Umbilical cord (tissue), 2 donors: Measurements from ENCODE around the gene CSH2. TPM values are rescaled to one million over a fixed set of nuclear protein-coding genes. Genes with fewer than 3 reads are reported as not detected.

Source experiments
- DNase-seq: peaks from one replicate; pipeline ENCODE4 v3.0.0-alpha.2; 2015; ENCODE audit warnings: low spot score
- total RNA-seq: library from RNA; depleted of rRNA; stranded (reverse); fragments of >200 nt; gene quantifications from one replicate; pipeline ENCODE4 v1.2.3, GENCODE V29; 2014; ENCODE audit warnings: low replicate concordance; ENCODE audit not compliant: insufficient read depth

CSH2 gene
- total RNA-seq, 1 donor from 2014 or later = 4.3 TPM

GRCh38 chr17:63834431-63835166 is 38.9 kb downstream of the CSH2 start:
- DNase-seq = peak; percentile 55

GRCh38 chr17:63833741-63834373 is 39.6 kb downstream of the CSH2 start:
- no peak for DNase-seq

GRCh38 chr17:63833026-63833740 is 40.3 kb downstream of the CSH2 start:
- DNase-seq = no peak

GRCh38 chr17:63832455-63832854 is 41.0 kb downstream of the CSH2 start:
- no peak for DNase-seq

GRCh38 chr17:63832014-63832413 is 41.5 kb downstream of the CSH2 start:
- no peak for DNase-seq

GRCh38 chr17:63831505-63831904 is 42.0 kb downstream of the CSH2 start:
- DNase-seq = no peak

- DNase-seq = no peak
Measured at GRCh38 chr17:63830904-63831491, 42.5 kb downstream of the CSH2 start.

GRCh38 chr17:63830278-63830677 is 43.2 kb downstream of the CSH2 start:
- no peak for DNase-seq

GRCh38 chr17:63828936-63829335 is 44.5 kb downstream of the CSH2 start:
- no peak for DNase-seq

- DNase-seq = no peak
Measured at GRCh38 chr17:63827801-63828221, 45.7 kb downstream of the CSH2 start.

- peak; percentile 99 for DNase-seq
Measured at GRCh38 chr17:63827002-63827800, 46.3 kb downstream of the CSH2 start, which contains the start of the genes FTSJ3 and PSMC5. FTSJ3 (minus strand) TSS chr17:63827663; CDS start chr17:63826902, 761 bp downstream. PSMC5 (plus strand) TSS chr17:63827431; CDS start chr17:63827491, 60 bp downstream.

GRCh38 chr17:63826468-63827001 is 46.9 kb downstream of the CSH2 start:
- DNase-seq = no peak

GRCh38 chr17:63824362-63824761 is 49.1 kb downstream of the CSH2 start:
- DNase-seq = no peak

- DNase-seq = no peak
Measured at GRCh38 chr17:63823659-63824331, 49.7 kb downstream of the CSH2 start.

GRCh38 chr17:63822537-63822936 is 50.9 kb downstream of the CSH2 start:
- DNase-seq = no peak

Other genes with a start within 250 kb of the CSH2 start
- gene LIMD2, start 173.6 kb downstream of the CSH2 start, total RNA-seq = 3.6 TPM
- 10.6 TPM for gene STRADA, start 131.9 kb downstream of the CSH2 start, total RNA-seq
- 58.5 TPM for gene CCDC47, start 100.1 kb downstream of the CSH2 start, total RNA-seq
- gene DDX42, start 99.5 kb downstream of the CSH2 start, total RNA-seq = 79.2 TPM
- 42.1 TPM for gene PSMC5, start 46.2 kb downstream of the CSH2 start, total RNA-seq
- gene FTSJ3, start 46.0 kb downstream of the CSH2 start, total RNA-seq = 45.5 TPM
- 103 TPM for gene SMARCD2, start 31.0 kb downstream of the CSH2 start, total RNA-seq
- 4.1 TPM for gene GH2, start 8.3 kb upstream of the CSH2 start, total RNA-seq
- 0.72 TPM for gene CSH1, start 22.9 kb upstream of the CSH2 start, total RNA-seq
- gene CSHL1, start 37.6 kb upstream of the CSH2 start, total RNA-seq = 5.5 TPM
- not detected for gene GH1, start 45.2 kb upstream of the CSH2 start, total RNA-seq
- gene CD79B, start 58.7 kb upstream of the CSH2 start, total RNA-seq = not detected
- gene SCN4A, start 99.2 kb upstream of the CSH2 start, total RNA-seq = under 0.01 TPM
- gene PRR29, start 124.7 kb upstream of the CSH2 start, total RNA-seq = not detected
- 7.2 TPM for gene ICAM2, start 147.0 kb upstream of the CSH2 start, total RNA-seq